HepG2 (cell line): ENCODE results near the gene CHRNB1. TPM values are rescaled to one million over a fixed set of nuclear protein-coding genes. Genes with fewer than 3 reads are reported as not detected.

ENCODE experiments used
- ATF7-NPFF ChIP-seq: sonication (generic); formaldehyde crosslinking; IDR thresholded peaks from 2 replicates; pipeline ENCODE4 v1.8.1; 2023; ENCODE audit warnings: mild to moderate bottlenecking, low read depth, missing genetic modification reagents, moderate library complexity
- BCL6 ChIP-seq: IDR thresholded peaks from 2 replicates; pipeline ENCODE4 v1.6.1; 2016; ENCODE audit warnings: missing genetic modification reagents, missing compliant biosample characterization
- ESRRA ChIP-seq: sonication (generic); formaldehyde crosslinking; IDR thresholded peaks from 2 replicates; pipeline ENCODE4 v1.5.1; 2020; ENCODE audit warnings: mild to moderate bottlenecking, low read depth, missing genetic modification reagents
- GABPB1 ChIP-seq: IDR thresholded peaks from 2 replicates; pipeline ENCODE4 v1.6.1; 2016; ENCODE audit warnings: mild to moderate bottlenecking, missing genetic modification reagents, moderate library complexity, missing compliant biosample characterization
- IRF9 ChIP-seq: sonication (generic); formaldehyde crosslinking; IDR thresholded peaks from 2 replicates; pipeline ENCODE4 v1.8.0; 2022; ENCODE audit warnings: missing genetic modification reagents, mild to moderate bottlenecking, borderline replicate concordance
- JDP2 ChIP-seq: sonication (generic); formaldehyde crosslinking; IDR thresholded peaks from 2 replicates; pipeline ENCODE4 v1.8.1; 2022; ENCODE audit warnings: missing genetic modification reagents, borderline replicate concordance
- MEF2D ChIP-seq: sonication (generic); formaldehyde crosslinking; IDR thresholded peaks from 2 replicates; pipeline ENCODE4 v1.5.1; 2020; ENCODE audit warnings: mild to moderate bottlenecking, missing genetic modification reagents
- MTA1 ChIP-seq: sonication (generic); formaldehyde crosslinking; IDR thresholded peaks from 2 replicates; pipeline ENCODE4 v1.4.0; 2020; ENCODE audit warnings: missing genetic modification reagents, mild to moderate bottlenecking, borderline replicate concordance
- MZF1 ChIP-seq: sonication (generic); formaldehyde crosslinking; IDR thresholded peaks from 2 replicates; pipeline ENCODE4 v1.8.1; 2023; ENCODE audit warnings: mild to moderate bottlenecking, missing genetic modification reagents, borderline replicate concordance
- NCOR1 ChIP-seq: fragments of 200-600 bp; sonication (generic); IDR thresholded peaks from 2 replicates; pipeline ENCODE4 v1.7.0; 2017; ENCODE audit warnings: antibody characterized with exemption, low read length, borderline replicate concordance
- NR1H2 ChIP-seq: sonication (generic); formaldehyde crosslinking; IDR thresholded peaks from 2 replicates; pipeline ENCODE4 v1.8.1; 2022; ENCODE audit warnings: low read depth, missing genetic modification reagents, borderline replicate concordance
- NR3C1 ChIP-seq: sonication (generic); formaldehyde crosslinking; IDR thresholded peaks from 2 replicates; pipeline ENCODE4 v1.4.0; 2020; ENCODE audit warnings: missing genetic modification reagents
- RELA ChIP-seq: sonication (generic); formaldehyde crosslinking; IDR thresholded peaks from 2 replicates; pipeline ENCODE4 v1.4.0; 2020; ENCODE audit warnings: missing genetic modification reagents
- RFX1 ChIP-seq: fragments of 450-650 bp; IDR thresholded peaks from 2 replicates; pipeline ENCODE4 v1.6.1; 2017
- RNF2 ChIP-seq: fragments of 450-650 bp; conservative IDR thresholded peaks from 2 replicates; pipeline ENCODE4 v1.6.1; 2016; ENCODE audit warnings: low read depth
- RXRB ChIP-seq: IDR thresholded peaks from 2 replicates; pipeline ENCODE4 v1.6.1; 2016; ENCODE audit warnings: borderline replicate concordance, missing genetic modification reagents, missing compliant biosample characterization
- SP1 ChIP-seq, 2 experiments: fragments of 450-650 bp in 1 of 2; sonication (generic) in 1 of 2; formaldehyde crosslinking in 1 of 2; IDR thresholded peaks; 2 replicates each; pipeline versions ENCODE4 v1.4.0 to v1.6.1; 2016 to 2020; ENCODE audit warnings: missing genetic modification reagents in 1 of 2
- SSRP1 ChIP-seq: IDR thresholded peaks from 2 replicates; pipeline ENCODE4 v1.6.1; 2016; ENCODE audit warnings: control low read depth
- ZBTB49 ChIP-seq: sonication (generic); formaldehyde crosslinking; IDR thresholded peaks from 2 replicates; pipeline ENCODE4 v1.4.0; 2020; ENCODE audit warnings: missing genetic modification reagents, borderline replicate concordance
- ZFP36L1 ChIP-seq: sonication (generic); formaldehyde crosslinking; IDR thresholded peaks from 2 replicates; pipeline ENCODE4 v1.8.0; 2022; ENCODE audit warnings: mild to moderate bottlenecking, missing genetic modification reagents, moderate library complexity
- ZKSCAN1 ChIP-seq: fragments of 150-350 bp; IDR thresholded peaks from 2 replicates; pipeline ENCODE4 v1.6.1; 2014; ENCODE audit warnings: low read length
- ZNF552 ChIP-seq: sonication (generic); formaldehyde crosslinking; IDR thresholded peaks from 2 replicates; pipeline ENCODE4 v1.9.0; 2022; ENCODE audit warnings: missing genetic modification reagents, mild to moderate bottlenecking, borderline replicate concordance
- ZNF564 ChIP-seq: sonication (generic); formaldehyde crosslinking; IDR thresholded peaks from 2 replicates; pipeline ENCODE4 v1.8.1; 2023; ENCODE audit warnings: mild to moderate bottlenecking, missing genetic modification reagents
- ZNF614 ChIP-seq: IDR thresholded peaks from 2 replicates; pipeline ENCODE4 v1.6.1; 2018; ENCODE audit warnings: missing biosample characterization, missing genetic modification reagents, inconsistent platforms, borderline replicate concordance
- ZNF615 ChIP-seq: sonication (generic); formaldehyde crosslinking; IDR thresholded peaks from 2 replicates; pipeline ENCODE4 v1.5.0; 2020; ENCODE audit warnings: mild to moderate bottlenecking, missing genetic modification reagents, borderline replicate concordance
- polyA plus RNA-seq, 8 experiments: library from polyadenylated mRNA; depleted of rRNA in 3 of 8; stranded (reverse) in 7 of 8; unstranded in 1 of 8; fragments of >200 nt; fragmentation: Illumina TruSeq in 4 of 8; extraction: Trizol in 4 of 8; gene quantifications; 2 replicates each; pipeline versions ENCODE4 v1.2.1 to v1.2.3, GENCODE V29; 2011 to 2016; ENCODE audit warnings: low read depth in 4 of 8, missing spikeins in 1 of 8, mixed read lengths in 1 of 8; ENCODE audit not compliant: insufficient read depth in 1 of 8
- total RNA-seq, 5 experiments: library from RNA; depleted of rRNA; stranded (reverse); fragments of >200 nt; fragmentation: Illumina TruSeq; extraction: Trizol; gene quantifications; 2 replicates each; pipeline ENCODE4 v1.2.3, GENCODE V29; 2016; ENCODE audit warnings: low read depth in 1 of 5
- TF ChIP-seq, protein P1 (sequence below), 2 experiments: fragments of 450-650 bp in 1 of 2; sonication (generic) in 1 of 2; formaldehyde crosslinking; IDR thresholded peaks; 2 replicates each; pipeline versions ENCODE4 v1.5.0 to v1.8.0; 2020 to 2022; ENCODE audit warnings: mild to moderate bottlenecking in 1 of 2, missing genetic modification reagents in 1 of 2

The CHRNB1 gene
- total and polyA plus RNA-seq, 2 of the 13 experiments (the other 11 are each of a cell fraction or from before 2014, with no cell fraction given), result 5.4 to 33.7 TPM

DNA sequence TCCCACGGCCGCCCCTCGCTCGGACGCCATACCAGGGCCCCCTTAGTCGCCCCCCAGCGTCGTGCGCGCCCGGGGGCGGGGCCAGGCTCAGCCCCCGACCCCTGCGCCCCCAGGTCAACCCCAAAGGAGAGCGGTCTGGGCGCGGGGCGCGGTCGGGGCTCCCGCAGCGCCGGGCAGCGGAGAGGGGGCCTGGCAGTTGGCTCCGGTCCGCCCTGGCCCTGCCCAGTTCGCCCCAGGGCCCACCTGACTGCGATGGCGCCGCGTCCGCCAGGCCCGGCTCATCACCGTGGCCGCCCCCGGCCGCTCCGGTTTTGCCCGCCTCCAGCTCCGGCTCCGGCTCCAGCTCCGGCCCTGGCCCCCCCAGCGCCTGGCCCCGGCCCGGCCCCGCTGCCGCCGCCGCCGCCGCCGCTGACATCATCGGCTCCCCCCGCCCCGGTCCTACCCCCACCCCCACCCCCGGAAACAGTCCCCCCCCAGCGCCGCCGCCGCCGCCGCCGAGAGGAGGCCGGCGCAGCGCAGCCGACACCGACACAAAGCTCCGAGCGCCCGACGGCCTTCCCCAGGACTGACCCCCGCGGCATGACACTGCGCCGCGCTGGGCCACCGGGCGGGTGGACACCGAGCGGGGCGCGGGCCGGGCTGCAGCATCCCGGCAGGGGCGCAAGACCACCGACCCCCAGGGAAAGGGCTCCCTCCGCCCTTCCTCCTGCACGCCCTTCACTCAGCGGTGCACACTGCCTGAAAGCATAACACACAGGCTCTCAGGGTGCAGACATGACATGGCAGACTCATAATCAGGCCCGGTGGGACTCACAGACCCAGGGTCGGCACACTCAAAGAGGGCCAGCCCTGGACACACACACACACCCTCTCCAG lies 34.6 kb downstream of the CHRNB1 start, which contains the start of gene ZBTB4 (continued):
- TF ChIP-seq, protein P1, sequence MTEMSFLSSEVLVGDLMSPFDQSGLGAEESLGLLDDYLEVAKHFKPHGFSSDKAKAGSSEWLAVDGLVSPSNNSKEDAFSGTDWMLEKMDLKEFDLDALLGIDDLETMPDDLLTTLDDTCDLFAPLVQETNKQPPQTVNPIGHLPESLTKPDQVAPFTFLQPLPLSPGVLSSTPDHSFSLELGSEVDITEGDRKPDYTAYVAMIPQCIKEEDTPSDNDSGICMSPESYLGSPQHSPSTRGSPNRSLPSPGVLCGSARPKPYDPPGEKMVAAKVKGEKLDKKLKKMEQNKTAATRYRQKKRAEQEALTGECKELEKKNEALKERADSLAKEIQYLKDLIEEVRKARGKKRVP (CRISPR knock-in tag; IDR thresholded peaks at IDR 0.05), result no peak
- no peak for TF ChIP-seq MTA1 (CRISPR knock-in tag)
- TF ChIP-seq RELA, result no peak
- no peak for TF ChIP-seq ZNF615 (CRISPR knock-in tag)
- no peak for TF ChIP-seq ZNF552
- TF ChIP-seq JDP2 (CRISPR knock-in tag), result no peak
- no peak for TF ChIP-seq ZNF614 (CRISPR knock-in tag)
- TF ChIP-seq ATF7-NPFF (CRISPR knock-in tag), result no peak
- peak; percentile 33; the same call in 1 of the 2 replicates for TF ChIP-seq ZNF564 (CRISPR knock-in tag)
- no peak for TF ChIP-seq NR3C1 (CRISPR knock-in tag)
- TF ChIP-seq ESRRA (CRISPR knock-in tag), result no peak
- no peak for TF ChIP-seq SSRP1 (CRISPR knock-in tag)
- TF ChIP-seq RFX1, result no peak
- TF ChIP-seq NCOR1, result no peak
- no peak for TF ChIP-seq ZBTB49
- no peak for TF ChIP-seq BCL6 (CRISPR knock-in tag)
- peak; percentile 74; the same call in 1 of the 2 replicates for TF ChIP-seq GABPB1 (CRISPR knock-in tag)
- TF ChIP-seq ZFP36L1 (CRISPR knock-in tag), result no peak
- no peak for TF ChIP-seq SP1 (IDR thresholded peaks at IDR 0.05)
- TF ChIP-seq SP1 (CRISPR knock-in tag; IDR thresholded peaks at IDR 0.05), result no peak
- TF ChIP-seq NR1H2 (CRISPR knock-in tag), result no peak
- TF ChIP-seq ZKSCAN1, result no peak
- TF ChIP-seq MZF1 (CRISPR knock-in tag), result no peak
- TF ChIP-seq IRF9 (CRISPR knock-in tag), result 0 out of 2 replicates have a peak, but pooled peaks have one; percentile 38
- TF ChIP-seq MEF2D (CRISPR knock-in tag), result no peak
- TF ChIP-seq RXRB (CRISPR knock-in tag), result no peak
- no peak for TF ChIP-seq RNF2
